ENCODE results near the gene UQCRHL.

- TF ChIP-seq CTCF (IDR thresholded peaks at IDR 0.05 in 4 of 5, conservative IDR thresholded peaks at IDR 0.05 in 1 of 5) (no peak), POLR2A (IDR thresholded peaks at IDR 0.05) (no peak)
Observed at GRCh38 chr1:15804060-15804459, 3.4 kb downstream of the UQCRHL start.
